Stimulated activated naive CD4-positive, alpha-beta T cell treated with Interleukin-2 at 50 U/mL for 16 hours (primary cell): ENCODE data around the gene CAMKMT.

Source experiments
- DNase-seq: peaks from one replicate; lab custom pipeline; 2025; lab: John Stamatoyannopoulos, UW

CAMKMT gene

GRCh38 chr2:44649381-44649780, 287.6 kb downstream of the CAMKMT start:
- no peak for DNase-seq

GRCh38 chr2:44650796-44651195, 289.0 kb downstream of the CAMKMT start:
- no peak for DNase-seq

GRCh38 chr2:44651974-44652373, 290.2 kb downstream of the CAMKMT start:
- DNase-seq, result no peak

- no peak for DNase-seq
Observed at GRCh38 chr2:44652701-44653100, 291.0 kb downstream of the CAMKMT start.

- no peak for DNase-seq
Observed at GRCh38 chr2:44655401-44655864, 293.7 kb downstream of the CAMKMT start.

- DNase-seq, result no peak
Observed at GRCh38 chr2:44656460-44656859, 294.7 kb downstream of the CAMKMT start.

- DNase-seq, result no peak
Observed at GRCh38 chr2:44663471-44664073, 301.8 kb downstream of the CAMKMT start.

- DNase-seq, result no peak
Observed at GRCh38 chr2:44668336-44668735, 306.6 kb downstream of the CAMKMT start.

- DNase-seq, result no peak
Observed at GRCh38 chr2:44671276-44671675, 309.5 kb downstream of the CAMKMT start.

- DNase-seq, result no peak
Observed at GRCh38 chr2:44671916-44672315, 310.2 kb downstream of the CAMKMT start.

- no peak for DNase-seq
Observed at GRCh38 chr2:44672431-44672830, 310.7 kb downstream of the CAMKMT start.

- DNase-seq, result no peak
Observed at GRCh38 chr2:44674473-44675284, 312.9 kb downstream of the CAMKMT start.

- DNase-seq, result no peak
Observed at GRCh38 chr2:44676379-44676778, 314.6 kb downstream of the CAMKMT start.

GRCh38 chr2:44679584-44679983, 317.8 kb downstream of the CAMKMT start:
- no peak for DNase-seq

- no peak for DNase-seq
Observed at GRCh38 chr2:44679990-44680389, 318.2 kb downstream of the CAMKMT start.

- no peak for DNase-seq
Observed at GRCh38 chr2:44680424-44680971, 318.8 kb downstream of the CAMKMT start.

GRCh38 chr2:44680983-44681531, 319.3 kb downstream of the CAMKMT start:
- no peak for DNase-seq

GRCh38 chr2:44682459-44682858, 320.7 kb downstream of the CAMKMT start:
- no peak for DNase-seq

- DNase-seq, result no peak
Observed at GRCh38 chr2:44684559-44684958, 322.8 kb downstream of the CAMKMT start.

- no peak for DNase-seq
Observed at GRCh38 chr2:44686561-44686960, 324.8 kb downstream of the CAMKMT start.

- DNase-seq, result no peak
Observed at GRCh38 chr2:44687686-44688455, 326.1 kb downstream of the CAMKMT start.

GRCh38 chr2:44688456-44689124, 326.8 kb downstream of the CAMKMT start:
- no peak for DNase-seq
